ENCODE measurements around the gene GPATCH4. TPM values are rescaled to one million over a fixed set of nuclear protein-coding genes. Genes with fewer than 3 reads are reported as not detected.
A peak's percentile ranks its signal among the peaks of the same experiment; 100 is the strongest.
"Not testable (repeated sequence)": the region's sequence is repeated elsewhere in the genome, so short reads cannot be mapped to it uniquely, and the experiment has no call there.

GPATCH4 gene
- total RNA-seq, 1 donor from 2014 or later = 17.9 TPM

- no peak for ATAC-seq
- Histone ChIP-seq H3K4me3 (no peak overlapping the region), H3K9me3 (no peaks in the 10 kb centered on the region), H3K27me3 (ENCODE audit: low read depth) (peaks cover 83% of the 10 kb centered on the region), H3K27ac (no peak overlapping the region), H3K4me1 (peaks cover 12% of the 10 kb centered on the region), H3K36me3 (no peaks in the 10 kb centered on the region)
- no peak for DNase-seq
- no peak for TF ChIP-seq CTCF (IDR thresholded peaks at IDR 0.05)
- intact Hi-C loops (cut with DNase I) = no loop called here
Measured at GRCh38 chr1:156638189-156638985, 37.1 kb upstream of the GPATCH4 start.

- ATAC-seq = no peak
- no peak for TF ChIP-seq CTCF (IDR thresholded peaks at IDR 0.05)
- Histone ChIP-seq H3K36me3 (no peaks in the 10 kb centered on the region), H3K4me3 (no peak overlapping the region), H3K9me3 (no peaks in the 10 kb centered on the region), H3K4me1 (no peaks in the 10 kb centered on the region), H3K27ac (no peak overlapping the region), H3K27me3 (ENCODE audit: low read depth) (peaks cover 72% of the 10 kb centered on the region)
- intact Hi-C loops (cut with DNase I) = no loop called here
- DNase-seq = no peak
Measured at GRCh38 chr1:156632355-156632754, 31.1 kb upstream of the GPATCH4 start.

- H3K27me3 ChIP-seq (ENCODE audit: low read depth) = peaks cover 75% of the 10 kb centered on the region
- H3K9me3 ChIP-seq; H3K4me1 ChIP-seq; ATAC-seq; H3K27ac ChIP-seq; intact Hi-C loops (cut with DNase I); H3K4me3 ChIP-seq; DNase-seq; H3K36me3 ChIP-seq: not testable (repeated sequence)
Measured at GRCh38 chr1:156631152-156631551, 29.9 kb upstream of the GPATCH4 start.

- intact Hi-C loops (cut with DNase I) = no loop called here
- DNase-seq (no peak), ATAC-seq (no peak)
- Histone ChIP-seq H3K9me3 (no peaks in the 10 kb centered on the region), H3K27ac (no peak overlapping the region), H3K4me1 (peaks cover 12% of the 10 kb centered on the region), H3K4me3 (no peak overlapping the region), H3K36me3 (no peaks in the 10 kb centered on the region), H3K27me3 (ENCODE audit: low read depth) (peaks cover 84% of the 10 kb centered on the region)
- TF ChIP-seq CTCF (IDR thresholded peaks at IDR 0.05) = no peak
Measured at GRCh38 chr1:156629823-156630449, 28.7 kb upstream of the GPATCH4 start.

- Histone ChIP-seq H3K36me3 (no peaks in the 10 kb centered on the region), H3K4me1 (peaks cover 26% of the 10 kb centered on the region), H3K4me3 (no peak overlapping the region), H3K9me3 (no peaks in the 10 kb centered on the region), H3K27me3 (ENCODE audit: low read depth) (peaks cover 89% of the 10 kb centered on the region), H3K27ac (no peak overlapping the region)
- intact Hi-C loops (cut with DNase I) = no loop called here
- ATAC-seq = peak; percentile 22 to 27
- DNase-seq = no peak
- TF ChIP-seq CTCF (IDR thresholded peaks at IDR 0.05) = peak; percentile 67
Measured at GRCh38 chr1:156627313-156627880, 26.1 kb upstream of the GPATCH4 start.

GRCh38 chr1:156626079-156626438, 24.8 kb upstream of the GPATCH4 start:
- intact Hi-C loops (cut with DNase I) = no loop called here
- H3K4me3 ChIP-seq = peak overlapping the region; percentile 50
- peaks cover 83% of the 10 kb centered on the region for H3K27me3 ChIP-seq (ENCODE audit: low read depth)
- no peak overlapping the region for H3K27ac ChIP-seq
- DNase-seq = no peak
- H3K36me3 ChIP-seq = no peaks in the 10 kb centered on the region
- H3K4me1 ChIP-seq = peaks cover 26% of the 10 kb centered on the region
- no peak for TF ChIP-seq CTCF (IDR thresholded peaks at IDR 0.05)
- no peak for ATAC-seq
- no peaks in the 10 kb centered on the region for H3K9me3 ChIP-seq

All from lower lobe of right lung (tissue), 2 donors.